Uterus (tissue), 4 donors: ENCODE data around the gene C12orf43. TPM values are rescaled to one million over a fixed set of nuclear protein-coding genes. Genes with fewer than 3 reads are reported as not detected.

Source experiments
- DNase-seq, 2 donors: peaks; one replicate each; pipeline ENCODE4 v3.0.0-alpha.2; 2019 to 2020
- H3K27ac ChIP-seq, 2 donors: fragments of 200-600 bp; sonication (generic); 1 replicate in 1 of 2; 2 replicates in 1 of 2; pipeline ENCODE4 v1.5.1; 2016 to 2018
- H3K27me3 ChIP-seq, 2 donors: fragments of 200-600 bp; sonication (generic); one replicate each; pipeline ENCODE4 v1.5.1; 2018 to 2019; ENCODE audit warnings: control low read depth in 1 of 2
- H3K36me3 ChIP-seq, 2 donors: fragments of 200-600 bp; sonication (generic); one replicate each; pipeline ENCODE4 v1.5.1; 2019; ENCODE audit warnings: control low read depth in 1 of 2
- H3K4me1 ChIP-seq, 2 donors: fragments of 200-600 bp; sonication (generic); one replicate each; pipeline ENCODE4 v1.5.1; 2018 to 2019; ENCODE audit warnings: control low read depth in 1 of 2
- H3K4me3 ChIP-seq, 2 donors: fragments of 200-600 bp; sonication (generic); 1 replicate in 1 of 2; 2 replicates in 1 of 2; pipeline ENCODE4 v1.5.1; 2018 to 2019; ENCODE audit warnings: mild to moderate bottlenecking in 1 of 2
- H3K9me3 ChIP-seq, 2 donors: fragments of 200-600 bp; sonication (generic); one replicate each; pipeline ENCODE4 v1.5.1; 2019; ENCODE audit warnings: control low read depth in 1 of 2
- CTCF ChIP-seq, 4 experiments: fragments of 200-600 bp in 2 of 4; fragments of 450-650 bp in 2 of 4; sonication (generic) in 2 of 4; IDR thresholded peaks; one replicate each; pipeline ENCODE4 v1.5.1; 2016 to 2019; ENCODE audit warnings: antibody characterized with exemption in 4 of 4, mild to moderate bottlenecking in 2 of 4, moderate library complexity in 1 of 4
- POLR2A ChIP-seq, 2 donors: fragments of 450-650 bp; IDR thresholded peaks; one replicate each; pipeline ENCODE4 v1.6.1; 2016; ENCODE audit warnings: antibody characterized with exemption in 2 of 2, mild to moderate bottlenecking in 1 of 2, moderate library complexity in 1 of 2
- intact Hi-C: fragments of 100-400 bp; cut with DNase I; formaldehyde crosslinking; loops from one replicate; pipeline ENCODE4 v1.15.1; 2023; ENCODE audit warnings: low total_unique reads
- total RNA-seq, 4 donors: library from RNA; depleted of rRNA in 3 of 4; stranded (reverse); fragments of >200 nt in 3 of 4; gene quantifications; one replicate each; pipeline versions ENCODE4 v1.1.0 to v1.2.4, GENCODE V29; 2014 to 2023
- donor health status: DM: yes; HTN: yes; CAD: no.

C12orf43 gene
- total RNA-seq, 4 donors from 2014 or later: 12.2 to 23.5 (median 19.0) TPM

- H3K4me1 ChIP-seq: peaks cover 0 to 4% of the 10 kb centered on the region in 2 donors
- H3K36me3 ChIP-seq: no peaks in the 10 kb centered on the region
- no peak for TF ChIP-seq POLR2A (IDR thresholded peaks at IDR 0.05)
- no peak for TF ChIP-seq CTCF (IDR thresholded peaks at IDR 0.05)
- intact Hi-C loops: no loop called here
- H3K27me3 ChIP-seq: no peaks in the 10 kb centered on the region
- no peak for DNase-seq
- H3K27ac ChIP-seq: no peak overlapping the region
- H3K4me3 ChIP-seq: no peak overlapping the region
- H3K9me3 ChIP-seq: no peaks in the 10 kb centered on the region
These were observed 5.4 kb downstream of the C12orf43 start for GRCh38 chr12:121010860-121011259.

GRCh38 chr12:121009741-121010140 is 6.5 kb downstream of the C12orf43 start:
- TF ChIP-seq POLR2A (IDR thresholded peaks at IDR 0.05) (no peak), CTCF (IDR thresholded peaks at IDR 0.05) (no peak)
- H3K4me1 ChIP-seq: no peaks in the 10 kb centered on the region
- H3K27me3 ChIP-seq: no peaks in the 10 kb centered on the region
- no peak overlapping the region for H3K4me3 ChIP-seq
- no peak for DNase-seq
- no peaks in the 10 kb centered on the region for H3K36me3 ChIP-seq
- intact Hi-C loops: no loop called here
- no peak overlapping the region for H3K27ac ChIP-seq
- no peaks in the 10 kb centered on the region for H3K9me3 ChIP-seq

DNA sequence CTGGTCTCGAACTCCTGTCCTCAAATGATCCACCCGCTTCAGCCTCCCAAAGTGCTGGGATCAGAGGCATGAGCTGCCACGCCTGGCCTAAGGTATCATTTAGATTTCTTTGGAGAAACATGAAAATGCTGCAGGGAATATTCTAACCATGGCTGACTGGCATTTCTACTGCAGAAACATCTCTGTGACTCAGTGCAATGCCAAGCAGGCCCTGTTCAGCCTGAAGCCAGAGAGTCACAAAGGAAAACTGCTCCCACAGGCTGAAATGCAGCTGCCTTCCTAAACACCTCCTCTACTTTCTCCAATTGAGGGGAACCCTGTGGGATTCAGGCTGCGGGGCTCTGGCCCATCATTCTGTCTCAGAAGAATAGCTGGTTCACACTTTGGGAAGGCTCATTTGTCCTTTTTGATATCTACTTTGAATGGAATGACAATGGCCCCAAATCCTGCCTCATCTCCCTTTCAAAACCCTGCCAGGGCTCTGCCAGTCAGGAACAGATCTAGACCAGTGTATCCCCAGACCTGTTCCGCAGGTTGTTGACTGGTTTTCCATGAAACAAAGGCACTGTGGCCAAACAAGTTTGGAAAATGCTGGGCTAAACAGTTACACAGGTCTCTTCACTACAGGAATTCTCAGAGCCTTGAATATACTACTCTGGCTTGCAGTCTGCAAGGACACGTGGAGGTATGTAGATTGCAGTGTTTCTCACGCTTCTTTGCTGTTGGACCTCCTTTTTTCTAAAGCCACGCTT is 7.8 kb downstream of the C12orf43 start:
- H3K4me1 ChIP-seq: no peaks in the 10 kb centered on the region
- H3K27me3 ChIP-seq: no peaks in the 10 kb centered on the region
- no peak for DNase-seq
- no peaks in the 10 kb centered on the region for H3K9me3 ChIP-seq
- TF ChIP-seq CTCF (IDR thresholded peaks at IDR 0.05) (no peak), POLR2A (IDR thresholded peaks at IDR 0.05) (no peak)
- intact Hi-C loops: no loop called here
- no peak overlapping the region for H3K4me3 ChIP-seq
- H3K36me3 ChIP-seq: no peaks in the 10 kb centered on the region
- no peak overlapping the region for H3K27ac ChIP-seq

- TF ChIP-seq CTCF (IDR thresholded peaks at IDR 0.05): no peak
- TF ChIP-seq POLR2A (IDR thresholded peaks at IDR 0.05): no peak
- no peaks in the 10 kb centered on the region for H3K9me3 ChIP-seq
- H3K27me3 ChIP-seq: no peaks in the 10 kb centered on the region
- no peaks in the 10 kb centered on the region for H3K4me1 ChIP-seq
- no peaks in the 10 kb centered on the region for H3K36me3 ChIP-seq
- intact Hi-C loops: no loop called here
- DNase-seq: no peak
- no peak overlapping the region for H3K4me3 ChIP-seq
- no peak overlapping the region for H3K27ac ChIP-seq
These were observed 10.9 kb downstream of the C12orf43 start for GRCh38 chr12:121005346-121005815.

DNA sequence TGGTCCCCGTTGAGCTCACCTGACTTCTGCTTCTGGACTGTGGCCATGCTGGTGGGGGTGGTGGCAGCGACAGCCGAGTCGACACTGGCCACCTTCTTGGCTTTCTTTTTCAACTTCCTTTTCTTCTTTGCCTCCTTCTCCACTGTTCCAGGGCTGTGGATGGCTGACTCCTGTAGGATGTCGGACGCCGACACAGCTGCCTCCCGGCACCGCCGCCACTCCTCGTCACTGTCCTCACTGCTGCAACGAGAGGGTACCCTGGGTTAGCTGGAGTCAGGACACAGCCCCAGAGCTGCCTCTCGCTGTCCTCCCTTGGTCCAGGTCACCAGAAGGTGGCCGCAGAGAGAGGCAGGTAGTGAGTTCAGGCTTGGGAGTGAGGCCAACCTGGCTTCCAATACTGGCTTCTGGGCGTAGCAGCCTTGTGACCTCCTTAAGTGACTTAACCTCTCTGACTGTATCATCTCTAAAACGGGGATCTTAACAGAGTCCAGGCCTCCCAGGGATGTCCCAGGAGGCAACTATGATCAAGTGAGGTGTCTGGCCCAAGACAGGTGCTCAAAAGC is 12.0 kb downstream of the C12orf43 start:
- Histone ChIP-seq H3K9me3 (no peaks in the 10 kb centered on the region), H3K4me3 (no peak overlapping the region), H3K4me1 (no peaks in the 10 kb centered on the region), H3K27me3 (no peaks in the 10 kb centered on the region), H3K36me3 (no peaks in the 10 kb centered on the region), H3K27ac (no peak overlapping the region)
- TF ChIP-seq CTCF (IDR thresholded peaks at IDR 0.05) (no peak), POLR2A (IDR thresholded peaks at IDR 0.05) (no peak)
- intact Hi-C loops: no loop called here
- DNase-seq: no peak
